Midbrain (tissue), 1 donor: Measurements from ENCODE around the gene FRMD3.

Source experiments
- DNase-seq: peaks from one replicate; lab custom pipeline; 2025; lab: John Stamatoyannopoulos, UW

Gene FRMD3

DNA sequence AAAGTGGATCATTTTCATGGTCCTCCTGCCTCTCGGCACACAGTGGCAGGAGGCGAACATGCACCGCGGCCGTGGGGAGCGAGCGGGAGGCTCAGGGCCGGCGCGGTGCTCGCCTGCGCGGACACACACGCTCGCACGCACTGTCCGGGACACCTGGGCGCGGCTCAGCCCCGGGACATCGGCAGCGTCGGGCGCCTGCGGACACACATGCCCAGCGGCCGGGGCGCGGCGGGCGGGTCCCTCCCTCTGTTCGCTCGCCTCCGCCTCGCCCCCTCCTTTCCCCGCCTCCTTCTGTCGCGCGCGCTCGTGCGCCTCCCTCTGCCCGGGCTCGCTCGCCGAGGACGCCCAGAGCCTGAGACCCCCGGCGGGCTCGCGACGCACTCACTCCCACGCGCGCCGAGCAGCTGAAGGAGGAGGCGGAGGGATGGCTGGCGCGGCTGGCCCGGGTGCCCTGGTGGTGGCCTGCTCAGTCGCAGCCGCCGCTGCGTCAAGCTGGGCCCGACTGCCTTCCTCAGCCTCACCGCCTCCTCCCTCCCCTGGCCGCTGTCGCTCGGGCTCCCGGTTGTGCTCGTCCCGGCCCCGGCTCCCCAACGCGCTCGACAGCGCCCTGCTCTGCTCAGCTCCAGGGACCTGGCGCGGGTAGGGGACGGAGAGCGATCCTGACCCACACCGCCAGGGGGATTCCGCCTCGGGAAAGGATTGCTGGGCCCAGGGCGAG lies at the start of gene FRMD3:
Gene FRMD3, minus strand, starts transcription at position 230 of the 718 bp plus-strand sequence. Its CDS starts 170 bp downstream, at position 60.
- DNase-seq = peak; percentile 28

GRCh38 chr9:83584995-83585394 lies 46.8 kb upstream of the FRMD3 start:
- DNase-seq = no peak

DNA sequence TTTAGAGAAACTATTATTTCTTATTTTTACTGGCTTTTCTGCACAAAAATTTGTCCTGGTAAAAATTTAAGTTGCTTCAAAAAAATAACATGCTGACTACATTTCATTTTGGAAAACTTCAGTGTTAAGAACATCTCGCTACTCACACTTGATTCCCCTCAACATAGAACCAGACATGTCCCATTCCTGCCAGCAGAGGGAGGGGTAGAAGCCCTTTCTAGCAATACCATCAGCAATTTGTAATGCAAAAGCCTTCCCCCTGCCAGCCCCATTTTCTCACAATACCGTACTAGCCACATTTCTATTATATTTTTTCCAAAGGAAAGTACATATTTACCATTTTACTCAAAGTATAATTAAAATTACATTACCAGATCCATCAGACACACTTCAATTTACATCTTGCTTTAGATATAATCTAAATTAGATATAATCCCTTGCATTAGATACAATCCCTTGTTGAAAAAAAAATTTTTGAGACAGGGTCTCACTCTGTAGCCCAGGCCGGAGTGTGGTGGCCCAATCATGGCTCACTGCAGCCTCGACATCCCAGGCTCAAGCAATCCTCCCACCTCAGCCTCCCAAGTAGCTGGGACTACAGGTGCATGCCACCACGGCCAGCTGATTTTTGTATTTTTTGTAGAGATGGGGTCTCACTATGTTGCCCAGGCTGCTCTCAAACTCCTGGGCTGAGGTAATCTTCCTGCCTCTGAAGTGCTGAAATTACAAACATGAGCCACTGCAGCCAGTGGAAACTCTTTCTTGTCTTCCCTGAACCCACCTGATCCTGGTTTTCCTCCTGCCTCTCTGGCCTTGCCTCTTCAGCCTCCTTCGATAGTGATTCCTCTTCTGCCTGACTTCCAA lies 45.2 kb upstream of the FRMD3 start:
- DNase-seq = peak; percentile 20

DNA sequence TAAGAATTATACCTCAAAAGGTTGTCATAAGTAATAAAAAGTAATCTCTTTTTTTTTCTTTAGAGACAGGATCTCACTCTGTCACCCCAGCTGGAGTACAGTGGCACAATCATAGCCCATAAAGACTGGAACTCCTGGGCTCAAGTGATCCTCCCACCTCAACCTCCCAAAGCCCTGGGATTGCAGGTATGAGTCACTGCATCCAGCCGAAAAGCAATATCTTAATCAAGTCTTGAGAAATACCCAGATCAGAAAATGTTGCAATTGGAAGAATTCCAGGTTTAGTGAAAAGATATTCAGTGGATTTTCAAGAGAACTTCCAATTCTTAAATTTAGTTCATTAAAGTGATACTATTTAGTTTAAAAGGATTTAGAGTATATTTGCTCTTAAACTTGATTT lies 43.8 kb upstream of the FRMD3 start:
- no peak for DNase-seq

- DNase-seq = no peak
These were observed 36.3 kb upstream of the FRMD3 start for GRCh38 chr9:83574482-83574881.

GRCh38 chr9:83572524-83572923 lies 34.3 kb upstream of the FRMD3 start:
- no peak for DNase-seq

DNA sequence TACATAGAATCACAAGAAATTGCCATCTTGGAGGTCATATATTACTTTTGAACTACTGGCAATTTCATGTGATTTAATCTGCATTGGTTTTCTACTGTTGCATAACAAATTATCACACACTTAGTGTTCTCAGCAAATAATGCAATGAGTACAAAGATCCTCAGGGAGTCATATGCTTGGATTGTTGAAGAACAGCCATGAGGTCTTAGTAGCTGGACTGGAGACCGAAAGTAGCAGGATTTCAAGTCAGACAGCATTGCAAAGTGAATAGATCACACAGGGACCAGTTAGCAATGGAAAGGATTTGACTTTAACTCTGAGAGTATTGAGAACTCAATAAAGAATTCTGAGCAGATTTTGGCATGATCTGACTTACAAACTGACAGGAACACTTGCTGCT lies 32.2 kb upstream of the FRMD3 start:
- no peak for DNase-seq

DNA sequence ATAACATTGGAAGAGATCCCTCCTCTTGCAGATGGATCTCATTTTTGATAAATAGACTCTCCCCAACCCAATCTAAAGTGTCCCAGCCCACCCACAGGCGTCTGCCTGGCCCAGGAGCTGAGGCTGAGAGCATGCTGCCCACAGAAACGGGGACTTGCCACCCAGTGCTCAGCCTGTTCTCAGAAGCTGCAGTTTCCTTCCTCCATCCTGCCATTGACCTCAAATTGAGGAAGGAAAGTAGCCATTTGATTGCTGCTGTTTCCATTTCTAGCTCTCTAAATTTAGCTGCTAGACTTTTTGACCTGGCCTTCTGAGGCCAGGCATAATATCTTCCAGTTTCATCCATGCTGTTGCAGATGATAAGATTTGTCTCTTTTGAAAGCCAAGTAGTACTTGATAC lies 31.1 kb upstream of the FRMD3 start:
- peak; percentile 9 for DNase-seq

- no peak for DNase-seq
These were observed 25.2 kb upstream of the FRMD3 start for GRCh38 chr9:83563360-83563759.

GRCh38 chr9:83560169-83560826 lies 22.1 kb upstream of the FRMD3 start:
- no peak for DNase-seq

- no peak for DNase-seq
These were observed 19.6 kb upstream of the FRMD3 start for GRCh38 chr9:83557771-83558170.

GRCh38 chr9:83557317-83557716 lies 19.1 kb upstream of the FRMD3 start:
- no peak for DNase-seq

DNA sequence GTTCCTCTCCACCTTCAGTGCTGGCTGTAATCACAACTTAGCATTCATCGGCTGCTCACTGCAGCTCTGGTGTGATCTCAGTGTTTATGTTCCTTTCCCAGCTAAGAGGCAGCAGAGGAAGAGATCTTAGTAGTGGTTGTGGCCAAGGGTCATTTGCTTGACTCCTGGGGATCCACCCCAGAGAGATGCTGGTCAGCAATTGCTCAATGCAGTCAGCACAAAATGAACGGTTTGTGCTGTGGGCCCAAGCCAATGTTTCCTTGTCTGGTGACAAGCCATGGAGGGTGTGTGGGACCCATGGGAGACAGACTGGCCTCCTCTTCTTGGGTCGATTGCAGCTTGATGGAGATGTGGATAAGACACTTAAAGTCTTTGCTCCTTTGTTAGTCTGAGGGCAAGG lies 16.1 kb upstream of the FRMD3 start:
- no peak for DNase-seq

DNA sequence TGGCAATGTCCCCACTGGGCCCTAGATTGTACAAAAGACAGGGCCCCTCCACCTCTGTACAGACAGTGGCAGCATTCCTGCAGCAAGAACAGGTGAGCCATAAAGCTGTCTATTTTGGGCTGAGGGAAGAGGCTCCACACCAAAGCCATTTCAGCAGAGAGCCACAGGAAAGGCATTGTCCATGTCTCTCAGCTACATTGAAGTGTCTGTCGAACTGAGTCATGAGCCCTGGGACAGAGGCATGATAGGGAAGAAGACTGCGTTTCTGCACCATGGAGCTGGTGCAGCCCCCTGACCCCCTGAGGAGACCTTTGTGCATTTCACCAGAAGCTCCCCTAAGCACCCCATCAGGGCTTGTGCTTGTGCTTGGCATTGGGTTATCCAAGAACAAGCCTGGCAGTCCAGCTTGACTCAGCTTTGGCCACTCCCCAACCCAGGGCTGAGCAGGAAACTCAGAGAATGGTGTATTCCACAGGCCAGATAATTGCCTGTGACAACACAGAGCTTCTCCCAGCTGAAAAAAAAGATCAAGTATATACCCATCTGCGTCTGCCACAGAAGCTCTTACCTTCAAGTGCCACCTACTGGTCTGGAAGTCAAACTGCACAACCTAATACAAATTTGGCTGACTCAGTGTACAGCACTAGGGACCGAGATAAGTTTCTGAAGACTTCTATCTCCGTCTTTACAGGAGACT lies 5.9 kb upstream of the FRMD3 start:
- DNase-seq = no peak

GRCh38 chr9:83538890-83539238 lies 663 bp upstream of the FRMD3 start:
- DNase-seq = no peak

- no peak for DNase-seq
These were observed 650 bp downstream of the FRMD3 start for GRCh38 chr9:83537331-83538171.

GRCh38 chr9:83536332-83536731 lies 1.9 kb downstream of the FRMD3 start:
- no peak for DNase-seq

DNA sequence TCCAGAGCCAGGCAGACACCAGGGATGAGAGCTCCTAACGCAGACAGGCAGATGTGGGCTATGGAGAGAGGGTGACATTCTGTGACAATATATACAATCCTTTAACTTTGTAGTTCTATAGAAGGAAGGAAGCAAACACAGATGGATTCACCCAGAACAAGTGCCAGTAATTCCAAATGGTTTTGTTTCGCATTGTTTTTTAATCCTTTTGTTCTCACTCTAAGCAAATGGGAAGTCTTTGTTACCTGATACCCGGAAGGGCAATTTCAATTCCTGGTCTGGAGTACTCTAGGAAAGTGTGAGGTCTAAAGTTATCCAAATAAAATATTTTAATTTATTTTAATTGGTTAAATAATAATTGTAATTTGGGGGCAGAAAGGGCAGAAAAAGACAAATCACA lies 2.5 kb downstream of the FRMD3 start:
- no peak for DNase-seq

GRCh38 chr9:83533296-83533695 lies 4.9 kb downstream of the FRMD3 start:
- DNase-seq = no peak

DNA sequence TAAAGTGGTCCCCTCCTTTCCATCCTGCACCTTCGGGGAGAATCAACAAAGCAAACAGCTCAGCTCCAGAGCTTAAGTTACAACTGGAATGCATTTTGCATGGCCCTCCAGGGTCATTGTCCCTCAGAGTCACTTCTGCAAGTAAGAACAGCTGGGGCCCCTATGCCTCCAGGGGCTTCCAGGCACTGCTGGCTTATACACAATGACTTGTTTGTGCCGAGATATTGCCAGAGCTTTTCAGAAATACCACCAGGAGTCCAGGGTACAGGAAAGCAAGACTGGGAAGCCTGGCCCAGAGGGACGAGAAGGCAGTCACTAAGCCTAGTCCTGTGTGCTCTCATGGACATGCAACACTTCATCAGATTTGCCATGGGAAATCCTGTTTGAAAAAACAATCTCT lies 11.3 kb downstream of the FRMD3 start:
- DNase-seq = no peak

DNA sequence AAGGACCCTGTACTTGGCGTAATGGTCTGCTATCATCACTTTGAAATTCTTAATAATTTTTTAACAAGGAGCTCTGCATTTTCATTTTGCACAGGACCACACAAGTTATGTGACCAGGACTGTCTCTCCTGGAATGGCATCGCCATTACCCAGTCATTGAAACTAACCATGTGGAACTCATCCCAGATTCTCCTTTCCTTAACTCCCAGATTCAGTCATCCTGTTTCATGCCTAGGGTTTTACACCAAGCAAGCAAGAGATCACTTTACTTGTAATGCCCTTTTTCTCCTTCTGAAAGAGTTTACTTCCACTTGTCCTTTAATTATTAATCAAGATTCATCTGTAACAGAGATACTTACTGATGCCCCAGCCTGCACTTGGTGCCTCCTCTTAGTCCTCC lies 12.0 kb downstream of the FRMD3 start:
- no peak for DNase-seq
